ENCODE measurements around the gene ELF1.

- TF ChIP-seq POLR2AphosphoS5 (IDR thresholded peaks at IDR 0.05; ENCODE audit: low read depth, low read length), result no peak
- no peak for TF ChIP-seq TAF1 (IDR thresholded peaks at IDR 0.05; ENCODE audit: borderline replicate concordance, insufficient read depth, low read length)
- TF ChIP-seq REST (IDR thresholded peaks at IDR 0.05; ENCODE audit: insufficient read depth in 1 of 2, low read depth in 2 of 2, low read length in 2 of 2), result no peak
- no peak for TF ChIP-seq SIN3A (IDR thresholded peaks at IDR 0.05; ENCODE audit: borderline replicate concordance, insufficient read depth, low read length)
- no peak for TF ChIP-seq FOXP2 (optimal IDR thresholded peaks at IDR 0.05; ENCODE audit: borderline replicate concordance, extremely low read depth, extremely low read length, insufficient read depth)
Observed at GRCh38 chr13:41011382-41011956, 7.6 kb downstream of the ELF1 start.
